IgD-negative memory B cell (primary cell): ENCODE data around the gene NHEJ1. TPM values are rescaled to one million over a fixed set of nuclear protein-coding genes. Genes with fewer than 3 reads are reported as not detected.
A peak's percentile ranks its signal among the peaks of the same experiment; 100 is the strongest.

Experiments used
- H3K27ac Mint-ChIP-seq, 3 donors: one replicate each; pipeline ENCODE4 v1.8.0; 2020 to 2022; ENCODE audit warnings: mild to moderate bottlenecking in 3 of 3, mixed read lengths in 3 of 3, moderate library complexity in 1 of 3
- H3K27me3 Mint-ChIP-seq: one replicate; pipeline ENCODE4 v1.8.0; 2021; ENCODE audit warnings: mixed read lengths
- H3K36me3 Mint-ChIP-seq: one replicate; pipeline ENCODE4 v1.8.0; 2020; ENCODE audit warnings: mild to moderate bottlenecking, mixed read lengths
- H3K4me1 Mint-ChIP-seq, 3 donors: one replicate each; pipeline ENCODE4 v1.8.0; 2020 to 2022; ENCODE audit warnings: mixed read lengths in 3 of 3, mild to moderate bottlenecking in 1 of 3
- H3K4me3 Mint-ChIP-seq, 4 donors: one replicate each; pipeline ENCODE4 v1.8.0; 2020 to 2022; ENCODE audit warnings: mild to moderate bottlenecking in 4 of 4, mixed read lengths in 4 of 4, moderate library complexity in 3 of 4
- H3K9me3 Mint-ChIP-seq, 3 donors: one replicate each; pipeline ENCODE4 v1.8.0; 2020 to 2021; ENCODE audit warnings: mixed read lengths in 3 of 3, mild to moderate bottlenecking in 1 of 3
- polyA plus RNA-seq: library from polyadenylated mRNA; unstranded; fragments of 300-500 nt; fragmentation: Illumina TruSeq; gene quantifications from one replicate; pipeline ENCODE4 v1.2.3, GENCODE V29; 2021

Gene NHEJ1
- polyA plus RNA-seq, 1 donor from 2014 or later = 22.9 TPM

- H3K9me3 Mint-ChIP-seq = no peaks in the 10 kb centered on the region
- H3K4me1 Mint-ChIP-seq = peaks cover 2 to 10% (median 5%) of the 10 kb centered on the region in 3 donors
- H3K27ac Mint-ChIP-seq = no peak overlapping the region
- peaks cover 2% of the 10 kb centered on the region for H3K36me3 Mint-ChIP-seq
- H3K27me3 Mint-ChIP-seq = no peaks in the 10 kb centered on the region
- H3K4me3 Mint-ChIP-seq = no peak overlapping the region
Measured at GRCh38 chr2:219107758-219108157, 52.9 kb downstream of the NHEJ1 start.

GRCh38 chr2:219106251-219106650 is 54.4 kb downstream of the NHEJ1 start:
- Mint-ChIP-seq H3K36me3 (peaks cover 2% of the 10 kb centered on the region), H3K4me1 (peaks cover 2 to 10% (median 3%) of the 10 kb centered on the region in 3 donors), H3K9me3 (no peaks in the 10 kb centered on the region), H3K4me3 (no peak overlapping the region), H3K27ac (no peak overlapping the region), H3K27me3 (no peaks in the 10 kb centered on the region)

- H3K27ac Mint-ChIP-seq = no peak overlapping the region
Measured at GRCh38 chr2:219104107-219105035, 56.2 kb downstream of the NHEJ1 start.

GRCh38 chr2:219099329-219099728 is 61.3 kb downstream of the NHEJ1 start:
- H3K27me3 Mint-ChIP-seq = no peaks in the 10 kb centered on the region
- no peak overlapping the region for H3K4me3 Mint-ChIP-seq
- H3K36me3 Mint-ChIP-seq = peaks cover 3% of the 10 kb centered on the region
- peaks cover 0 to under 1% (median 0%) of the 10 kb centered on the region in 3 donors for H3K4me1 Mint-ChIP-seq
- no peaks in the 10 kb centered on the region for H3K9me3 Mint-ChIP-seq
- H3K27ac Mint-ChIP-seq = no peak overlapping the region

More at GRCh38 chr2:219104107-219105035, 56.2 kb downstream of the NHEJ1 start:
- Mint-ChIP-seq H3K4me3 (no peak overlapping the region), H3K36me3 (peaks cover 3% of the 10 kb centered on the region), H3K27me3 (no peaks in the 10 kb centered on the region), H3K4me1 (peaks cover 2 to 10% (median 3%) of the 10 kb centered on the region in 3 donors), H3K9me3 (no peaks in the 10 kb centered on the region)

- Mint-ChIP-seq H3K27ac (no peak overlapping the region), H3K36me3 (peaks cover 4% of the 10 kb centered on the region), H3K27me3 (no peaks in the 10 kb centered on the region), H3K9me3 (no peaks in the 10 kb centered on the region), H3K4me3 (no peak overlapping the region), H3K4me1 (no peaks in the 10 kb centered on the region)
Measured at GRCh38 chr2:219095406-219095935, 65.1 kb downstream of the NHEJ1 start.

- Mint-ChIP-seq H3K4me3 (no peak overlapping the region), H3K27me3 (no peaks in the 10 kb centered on the region), H3K9me3 (no peaks in the 10 kb centered on the region), H3K27ac (no peak overlapping the region), H3K4me1 (no peaks in the 10 kb centered on the region), H3K36me3 (peaks cover 10% of the 10 kb centered on the region)
Measured at GRCh38 chr2:219094171-219094570, 66.4 kb downstream of the NHEJ1 start.

- H3K4me3 Mint-ChIP-seq = no peak overlapping the region
- H3K4me1 Mint-ChIP-seq = peaks cover 0 to 2% (median 0%) of the 10 kb centered on the region in 3 donors
- H3K9me3 Mint-ChIP-seq = no peaks in the 10 kb centered on the region
- no peak overlapping the region for H3K27ac Mint-ChIP-seq
- H3K27me3 Mint-ChIP-seq = no peaks in the 10 kb centered on the region
- peaks cover 10% of the 10 kb centered on the region for H3K36me3 Mint-ChIP-seq
Measured at GRCh38 chr2:219090436-219091299, 69.9 kb downstream of the NHEJ1 start.

- H3K4me3 Mint-ChIP-seq = no peak overlapping the region
- H3K4me1 Mint-ChIP-seq = peaks cover 2 to 3% (median 3%) of the 10 kb centered on the region in 3 donors
- H3K36me3 Mint-ChIP-seq = peaks cover 10% of the 10 kb centered on the region
- H3K27ac Mint-ChIP-seq = no peak overlapping the region
- H3K27me3 Mint-ChIP-seq = no peaks in the 10 kb centered on the region
- H3K9me3 Mint-ChIP-seq = peaks cover 0 to 2% (median 0%) of the 10 kb centered on the region in 3 donors
Measured at GRCh38 chr2:219089330-219089729, 71.3 kb downstream of the NHEJ1 start.

GRCh38 chr2:219087848-219088247 is 72.8 kb downstream of the NHEJ1 start:
- Mint-ChIP-seq H3K4me3 (no peak overlapping the region), H3K4me1 (peaks cover 2 to 7% (median 3%) of the 10 kb centered on the region in 3 donors), H3K27ac (no peak overlapping the region), H3K9me3 (peaks cover 0 to 2% (median 0%) of the 10 kb centered on the region in 3 donors), H3K27me3 (no peaks in the 10 kb centered on the region), H3K36me3 (peaks cover 11% of the 10 kb centered on the region)

GRCh38 chr2:219087361-219087760 is 73.3 kb downstream of the NHEJ1 start:
- Mint-ChIP-seq H3K36me3 (peaks cover 11% of the 10 kb centered on the region), H3K9me3 (peaks cover 0 to 2% (median 0%) of the 10 kb centered on the region in 3 donors), H3K4me1 (peaks cover 3 to 12% (median 3%) of the 10 kb centered on the region in 3 donors), H3K4me3 (peak overlapping the region in 1 of 4 donors; percentile 47), H3K27me3 (no peaks in the 10 kb centered on the region), H3K27ac (no peak overlapping the region)

- peaks cover 0 to 2% (median 0%) of the 10 kb centered on the region in 3 donors for H3K9me3 Mint-ChIP-seq
- H3K4me3 Mint-ChIP-seq = no peak overlapping the region
- H3K27ac Mint-ChIP-seq = no peak overlapping the region
- H3K27me3 Mint-ChIP-seq = no peaks in the 10 kb centered on the region
- peaks cover 3 to 23% (median 12%) of the 10 kb centered on the region in 3 donors for H3K4me1 Mint-ChIP-seq
- H3K36me3 Mint-ChIP-seq = peaks cover 11% of the 10 kb centered on the region
Measured at GRCh38 chr2:219086196-219086595, 74.4 kb downstream of the NHEJ1 start.

- H3K27ac Mint-ChIP-seq = no peak overlapping the region
- peaks cover 0 to 2% (median 0%) of the 10 kb centered on the region in 3 donors for H3K9me3 Mint-ChIP-seq
- H3K27me3 Mint-ChIP-seq = no peaks in the 10 kb centered on the region
- peaks cover 4% of the 10 kb centered on the region for H3K36me3 Mint-ChIP-seq
- H3K4me3 Mint-ChIP-seq = no peak overlapping the region
- H3K4me1 Mint-ChIP-seq = peaks cover 3 to 23% (median 12%) of the 10 kb centered on the region in 3 donors
Measured at GRCh38 chr2:219084791-219085190, 75.8 kb downstream of the NHEJ1 start.

GRCh38 chr2:219082332-219082958 is 78.2 kb downstream of the NHEJ1 start:
- Mint-ChIP-seq H3K4me3 (no peak overlapping the region), H3K36me3 (peaks cover 1% of the 10 kb centered on the region), H3K27ac (no peak overlapping the region), H3K27me3 (no peaks in the 10 kb centered on the region), H3K9me3 (peaks cover 0 to 2% (median 0%) of the 10 kb centered on the region in 3 donors), H3K4me1 (peaks cover 3 to 23% (median 12%) of the 10 kb centered on the region in 3 donors)

- Mint-ChIP-seq H3K27ac (no peak overlapping the region), H3K36me3 (peaks cover 1% of the 10 kb centered on the region), H3K9me3 (peaks cover 0 to 2% (median 0%) of the 10 kb centered on the region in 3 donors), H3K4me3 (no peak overlapping the region), H3K27me3 (no peaks in the 10 kb centered on the region), H3K4me1 (peaks cover 3 to 23% (median 11%) of the 10 kb centered on the region in 3 donors)
Measured at GRCh38 chr2:219081701-219082331, 78.8 kb downstream of the NHEJ1 start.
